CD4-positive, alpha-beta T cell treated with Interleukin-4 for 4 hours (primary cell): ENCODE data around the gene TBX6.

Experiments
- DNase-seq: peaks from one replicate; pipeline ENCODE4 v3.0.0-alpha.2; 2020

Gene TBX6

DNA sequence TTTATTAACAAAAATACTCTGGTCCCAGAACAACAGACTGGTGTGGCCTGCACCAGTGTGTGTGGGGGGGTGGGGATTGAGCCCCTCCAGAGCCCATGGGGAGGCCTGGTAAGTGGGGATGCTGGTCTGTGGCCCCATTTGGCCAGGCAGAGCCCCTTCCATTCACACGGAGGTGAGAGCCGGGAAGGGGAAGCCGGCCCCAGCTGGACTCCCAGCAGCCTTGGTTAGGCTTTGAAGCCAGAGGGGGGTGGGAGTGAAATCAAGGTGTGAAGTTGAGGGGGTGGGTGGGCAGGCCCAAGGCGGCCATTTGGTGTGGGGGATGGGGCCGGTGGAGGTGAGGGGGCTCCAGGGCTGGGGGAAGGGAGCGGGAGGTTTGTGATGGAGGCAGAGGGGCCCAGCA is 5.9 kb downstream of the TBX6 start:
- no peak for DNase-seq

DNA sequence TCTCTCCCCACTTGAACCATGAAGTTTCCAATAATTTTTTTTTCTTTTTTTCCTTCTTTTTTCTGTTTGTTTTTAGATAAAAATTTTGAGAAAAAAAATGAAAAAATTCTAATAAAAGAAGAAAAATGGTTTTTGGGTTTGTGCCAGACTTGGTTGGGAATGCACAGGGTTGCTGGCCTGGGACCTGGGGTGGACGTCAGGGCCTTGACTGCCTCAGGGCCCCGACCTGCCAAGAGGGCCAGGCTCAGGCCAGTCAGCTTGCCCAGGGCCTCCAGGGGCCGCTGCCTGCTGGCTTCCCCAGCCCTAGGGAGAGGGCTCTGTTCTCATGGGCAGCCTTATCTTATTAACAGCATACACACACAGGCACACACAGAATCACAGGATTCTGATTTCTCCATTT is 6.5 kb downstream of the TBX6 start:
- no peak for DNase-seq

DNA sequence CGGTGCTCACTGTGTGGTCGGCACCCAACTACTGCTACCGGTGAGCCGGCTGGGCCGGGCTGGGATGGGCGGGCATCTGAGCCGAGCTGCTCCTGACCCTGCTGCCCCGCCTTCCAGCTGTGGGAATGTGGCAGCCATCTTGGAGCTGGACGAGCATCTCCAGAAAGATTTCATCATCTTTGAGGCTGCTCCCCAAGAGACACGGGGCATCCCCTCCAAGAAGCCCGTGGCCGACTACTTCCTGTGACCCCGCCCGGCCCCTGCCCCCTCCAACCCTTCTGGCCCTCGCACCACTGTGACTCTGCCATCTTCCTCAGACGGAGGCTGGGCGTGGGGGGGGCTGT is 6.9 kb downstream of the TBX6 start:
- DNase-seq: no peak

DNA sequence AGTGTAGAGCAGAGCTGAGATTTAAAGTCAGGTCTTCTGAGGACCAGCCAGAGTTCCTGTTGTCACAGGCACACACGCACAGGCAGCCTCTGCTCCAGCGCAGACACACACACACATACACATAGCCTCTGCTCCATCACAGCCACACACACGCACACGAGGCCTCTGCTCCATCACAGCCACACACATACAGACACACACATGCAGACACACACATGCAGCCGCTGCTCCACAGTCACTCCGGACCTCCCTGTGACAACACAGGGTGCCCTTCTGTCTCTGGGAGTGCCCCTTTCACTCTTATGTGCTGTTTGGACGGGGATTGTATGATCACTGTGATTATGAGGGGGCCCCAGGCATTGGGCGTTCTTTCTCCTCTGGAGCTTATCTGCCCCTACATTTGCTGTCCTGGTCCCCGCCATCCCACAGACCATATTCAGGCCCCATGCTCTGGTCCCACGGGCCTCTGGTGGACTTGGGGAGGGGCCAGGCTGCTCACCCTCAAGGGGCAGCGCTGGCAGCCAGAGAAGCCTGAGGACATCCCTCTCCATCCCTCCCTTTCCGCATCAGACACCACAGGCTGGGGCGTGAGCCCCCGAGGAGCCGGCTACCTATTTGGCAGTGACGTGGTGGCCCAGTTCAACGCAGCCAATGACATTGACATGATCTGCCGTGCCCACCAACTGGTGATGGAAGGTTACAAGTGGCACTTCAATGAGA is 7.5 kb downstream of the TBX6 start:
- DNase-seq: no peak

DNA sequence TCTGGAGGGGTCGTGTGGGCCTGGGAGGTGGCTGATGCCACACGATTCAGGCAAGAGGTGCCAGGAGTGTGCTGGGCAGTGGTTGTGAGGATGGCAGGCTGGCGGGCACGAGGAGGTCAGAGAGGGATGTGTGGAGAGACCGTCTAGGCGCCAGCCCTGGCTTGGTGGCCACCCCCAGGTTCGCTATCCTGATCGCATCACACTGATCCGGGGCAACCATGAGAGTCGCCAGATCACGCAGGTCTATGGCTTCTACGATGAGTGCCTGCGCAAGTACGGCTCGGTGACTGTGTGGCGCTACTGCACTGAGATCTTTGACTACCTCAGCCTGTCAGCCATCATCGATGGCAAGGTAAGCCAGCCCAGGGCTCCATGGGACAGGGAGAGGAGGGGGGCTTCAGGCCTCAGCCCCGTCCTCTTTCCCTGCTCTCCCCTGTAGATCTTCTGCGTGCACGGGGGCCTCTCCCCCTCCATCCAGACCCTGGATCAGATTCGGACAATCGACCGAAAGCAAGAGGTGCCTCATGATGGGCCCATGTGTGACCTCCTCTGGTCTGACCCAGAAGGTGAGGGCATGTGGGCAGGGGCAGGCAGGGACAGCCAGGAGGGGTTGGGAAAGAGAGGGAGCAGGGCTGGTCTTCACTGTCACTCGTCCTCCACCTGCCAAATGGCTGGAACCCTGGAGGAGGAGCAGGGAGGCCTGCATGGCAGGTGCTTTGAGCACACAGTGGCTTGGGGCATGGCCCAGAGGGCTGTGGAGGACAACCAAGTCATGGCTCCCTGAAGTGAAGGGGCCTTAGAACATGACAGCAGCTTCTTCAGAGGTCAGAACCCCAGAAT is 8.3 kb downstream of the TBX6 start:
- no peak for DNase-seq

DNA sequence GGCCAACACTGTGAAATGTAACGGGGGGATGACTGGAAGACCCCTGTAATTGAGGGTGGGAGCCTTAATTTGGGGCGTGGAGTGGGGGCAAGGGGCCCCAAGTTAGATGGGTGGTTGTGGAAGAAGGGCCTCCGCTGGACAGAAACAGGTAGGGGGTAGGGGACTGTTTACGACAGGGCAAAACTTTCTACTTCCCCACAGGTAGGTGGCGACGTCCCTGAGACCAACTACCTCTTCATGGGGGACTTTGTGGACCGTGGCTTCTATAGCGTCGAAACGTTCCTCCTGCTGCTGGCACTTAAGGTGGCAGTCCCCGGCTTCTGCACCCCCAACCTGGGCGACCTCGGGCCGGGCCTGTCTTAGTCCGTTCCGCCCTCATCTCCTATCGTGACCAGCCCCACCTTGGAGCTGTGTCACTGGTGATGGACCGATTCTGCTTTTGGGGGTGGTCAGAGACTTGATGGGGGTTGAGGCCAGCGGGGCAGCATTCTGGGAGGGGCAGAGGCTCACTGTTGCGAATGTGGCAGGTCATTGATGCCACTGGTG is 9.1 kb downstream of the TBX6 start:
- no peak for DNase-seq

DNA sequence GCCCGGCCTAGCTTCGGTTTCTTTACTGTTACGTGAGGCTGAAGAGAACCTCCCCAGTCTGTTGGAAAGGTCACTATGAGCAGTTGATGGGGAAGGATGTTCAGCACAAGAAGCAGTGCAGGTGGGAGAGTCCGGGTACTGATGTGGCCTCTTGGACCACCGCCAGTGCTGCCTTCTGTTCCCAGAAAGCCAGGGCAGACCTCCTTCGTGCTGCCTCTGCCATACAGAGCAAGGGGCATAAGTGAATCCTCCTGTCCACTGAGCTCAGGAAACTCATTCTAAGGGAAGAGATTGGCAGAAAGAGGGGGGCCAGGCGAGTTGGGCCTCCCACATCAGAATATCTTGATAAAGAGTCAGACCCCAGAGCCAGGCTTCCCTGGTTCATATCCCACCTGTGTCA is 12.2 kb downstream of the TBX6 start:
- DNase-seq: no peak

DNA sequence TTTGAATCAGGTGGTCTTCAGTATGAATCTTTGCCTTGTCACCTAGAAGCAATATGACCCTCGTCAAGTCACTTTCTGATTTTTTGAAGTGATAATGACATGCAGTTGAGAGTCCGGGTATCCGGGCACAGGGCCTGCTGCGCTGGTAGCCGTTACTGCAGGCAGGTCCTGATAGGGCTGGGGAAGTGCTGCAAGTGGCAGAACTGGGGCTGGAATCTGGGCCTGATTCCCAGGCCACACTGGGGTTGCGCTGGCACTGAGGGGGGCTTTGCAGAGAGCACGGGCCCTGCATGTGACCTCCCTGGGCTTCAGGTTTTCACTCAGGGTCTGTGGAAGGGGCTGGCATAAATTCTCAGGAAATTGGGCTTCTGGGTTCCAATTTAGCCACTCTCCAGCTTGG is 13.0 kb downstream of the TBX6 start:
- DNase-seq: no peak

DNA sequence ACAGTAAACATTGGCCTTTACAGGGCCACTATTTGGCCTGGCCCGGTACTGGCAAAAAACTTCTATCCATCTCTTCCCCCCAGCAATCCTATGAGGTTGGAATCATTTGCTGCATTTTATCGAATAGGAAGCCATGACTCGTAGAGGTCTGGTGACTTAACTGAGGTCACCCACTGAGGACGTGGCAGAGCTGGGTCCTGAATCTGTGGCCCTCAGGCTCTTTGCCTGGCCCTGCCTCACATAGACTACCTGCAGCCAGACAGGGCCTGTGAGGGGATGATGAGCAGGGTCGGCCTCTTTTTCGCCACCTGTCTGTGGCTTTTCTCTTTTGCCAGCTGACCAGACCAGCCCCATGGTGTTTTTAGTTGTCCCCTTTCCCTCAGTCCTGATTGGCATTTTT is 14.1 kb downstream of the TBX6 start:
- DNase-seq: no peak

DNA sequence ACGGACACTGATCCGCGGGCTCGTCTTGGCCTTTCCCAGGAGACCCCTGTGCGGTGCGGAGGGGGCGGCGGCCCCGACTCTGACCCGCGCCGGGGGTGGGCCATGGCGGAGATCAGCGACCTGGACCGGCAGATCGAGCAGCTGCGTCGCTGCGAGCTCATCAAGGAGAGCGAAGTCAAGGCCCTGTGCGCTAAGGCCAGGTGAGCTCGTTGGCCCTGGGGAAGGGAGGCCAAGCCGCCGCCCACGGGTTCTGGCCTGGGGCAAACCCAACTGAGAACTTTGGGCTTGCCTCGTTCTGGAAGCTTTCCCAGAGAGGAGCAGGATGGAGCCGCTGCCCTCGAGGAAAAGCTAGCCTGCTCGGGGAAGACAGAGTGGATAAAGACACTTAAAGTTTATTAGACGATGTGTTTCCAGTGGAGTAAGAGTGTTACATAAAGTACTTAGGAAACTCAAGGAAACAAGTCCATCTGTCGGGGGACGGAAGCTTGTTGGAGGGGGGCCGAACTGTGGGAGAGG is 15.4 kb downstream of the TBX6 start:
- no peak for DNase-seq

DNA sequence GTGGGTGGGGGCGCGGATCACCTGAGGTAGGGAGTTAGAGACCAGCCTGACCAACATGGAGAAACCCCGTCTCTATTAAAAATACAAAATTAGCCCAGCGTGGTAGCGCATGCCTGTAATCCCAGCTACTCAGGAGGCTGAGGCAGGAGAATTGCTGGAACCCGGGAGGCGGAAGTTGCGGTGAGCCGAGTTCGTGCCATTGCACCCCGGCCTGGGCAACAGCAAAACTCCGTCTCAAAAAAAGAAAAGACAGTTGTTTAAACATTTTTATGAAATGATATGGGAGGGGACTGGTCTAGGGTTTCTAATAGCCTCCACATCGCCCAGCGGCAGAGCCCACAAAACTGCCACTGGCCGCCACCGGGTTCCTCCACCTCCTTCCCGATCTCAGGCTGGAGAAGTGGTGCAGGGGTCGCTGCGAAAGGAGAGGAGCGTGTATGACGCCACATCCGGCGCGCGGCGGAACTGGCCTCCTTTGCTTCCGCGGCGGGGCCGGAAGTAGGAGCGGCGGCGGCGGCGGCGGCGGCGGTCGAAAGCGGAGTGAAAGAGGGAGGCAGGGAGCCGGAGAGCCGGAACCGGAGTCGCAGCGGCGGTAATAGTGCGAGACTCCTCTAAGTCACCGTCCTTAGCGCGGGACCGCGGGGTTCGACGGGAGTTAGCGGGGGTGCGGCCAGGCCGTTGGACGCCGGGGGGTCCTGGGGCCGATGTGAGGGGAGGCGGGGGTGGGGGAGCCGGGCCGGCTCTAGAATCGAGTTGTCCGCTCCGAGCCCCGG is 16.0 kb downstream of the TBX6 start, which contains the start of gene PPP4C:
TSS of gene PPP4C (plus strand) at position 492 of the 773 bp plus-strand sequence. CDS start 384 bp downstream, outside the sequence.
- DNase-seq: peak; percentile 80

DNA sequence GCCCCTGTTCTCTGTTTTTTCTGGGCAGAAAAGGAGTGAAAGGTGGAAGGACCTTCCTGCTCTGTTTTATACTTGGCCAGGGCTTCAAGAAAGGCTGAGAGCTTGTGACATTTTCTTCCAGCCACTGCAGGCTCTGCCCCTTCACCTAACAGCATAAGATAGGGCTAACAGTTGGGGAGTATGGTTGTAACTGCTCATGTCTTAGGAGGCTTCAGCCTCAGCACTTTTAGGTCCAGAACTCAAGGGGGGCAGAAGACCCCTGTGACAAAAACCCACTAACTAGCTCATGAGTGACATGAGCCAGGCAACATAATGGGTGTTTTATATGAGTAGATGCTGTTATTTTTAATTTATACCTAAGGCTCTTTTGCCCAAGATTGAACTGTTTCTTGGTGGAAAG is 21.2 kb downstream of the TBX6 start:
- DNase-seq: no peak

DNA sequence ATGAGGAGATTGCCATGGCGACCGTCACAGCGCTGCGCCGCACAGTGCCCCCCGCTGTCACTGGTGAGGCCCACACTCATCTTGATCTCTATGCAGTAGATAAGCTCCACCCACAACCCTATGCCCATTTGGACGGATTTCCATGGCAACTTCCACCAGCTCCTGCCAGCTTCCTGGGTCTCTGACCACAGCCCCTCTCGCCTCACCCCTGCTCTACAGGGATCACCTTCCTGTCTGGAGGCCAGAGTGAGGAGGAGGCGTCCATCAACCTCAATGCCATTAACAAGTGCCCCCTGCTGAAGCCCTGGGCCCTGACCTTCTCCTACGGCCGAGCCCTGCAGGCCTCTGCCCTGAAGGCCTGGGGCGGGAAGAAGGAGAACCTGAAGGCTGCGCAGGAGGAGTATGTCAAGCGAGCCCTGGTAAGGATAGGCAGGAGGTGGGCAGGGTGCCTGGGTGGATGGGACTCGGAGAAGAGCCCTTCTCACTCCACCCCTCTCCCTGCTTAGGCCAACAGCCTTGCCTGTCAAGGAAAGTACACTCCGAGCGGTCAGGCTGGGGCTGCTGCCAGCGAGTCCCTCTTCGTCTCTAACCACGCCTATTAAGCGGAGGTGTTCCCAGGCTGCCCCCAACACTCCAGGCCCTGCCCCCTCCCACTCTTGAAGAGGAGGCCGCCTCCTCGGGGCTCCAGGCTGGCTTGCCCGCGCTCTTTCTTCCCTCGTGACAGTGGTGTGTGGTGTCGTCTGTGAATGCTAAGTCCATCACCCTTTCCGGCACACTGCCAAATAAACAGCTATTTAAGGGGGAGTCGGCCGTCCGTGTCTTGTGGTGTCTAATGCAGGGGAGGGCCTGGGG is 21.9 kb downstream of the TBX6 start:
- DNase-seq: no peak

DNA sequence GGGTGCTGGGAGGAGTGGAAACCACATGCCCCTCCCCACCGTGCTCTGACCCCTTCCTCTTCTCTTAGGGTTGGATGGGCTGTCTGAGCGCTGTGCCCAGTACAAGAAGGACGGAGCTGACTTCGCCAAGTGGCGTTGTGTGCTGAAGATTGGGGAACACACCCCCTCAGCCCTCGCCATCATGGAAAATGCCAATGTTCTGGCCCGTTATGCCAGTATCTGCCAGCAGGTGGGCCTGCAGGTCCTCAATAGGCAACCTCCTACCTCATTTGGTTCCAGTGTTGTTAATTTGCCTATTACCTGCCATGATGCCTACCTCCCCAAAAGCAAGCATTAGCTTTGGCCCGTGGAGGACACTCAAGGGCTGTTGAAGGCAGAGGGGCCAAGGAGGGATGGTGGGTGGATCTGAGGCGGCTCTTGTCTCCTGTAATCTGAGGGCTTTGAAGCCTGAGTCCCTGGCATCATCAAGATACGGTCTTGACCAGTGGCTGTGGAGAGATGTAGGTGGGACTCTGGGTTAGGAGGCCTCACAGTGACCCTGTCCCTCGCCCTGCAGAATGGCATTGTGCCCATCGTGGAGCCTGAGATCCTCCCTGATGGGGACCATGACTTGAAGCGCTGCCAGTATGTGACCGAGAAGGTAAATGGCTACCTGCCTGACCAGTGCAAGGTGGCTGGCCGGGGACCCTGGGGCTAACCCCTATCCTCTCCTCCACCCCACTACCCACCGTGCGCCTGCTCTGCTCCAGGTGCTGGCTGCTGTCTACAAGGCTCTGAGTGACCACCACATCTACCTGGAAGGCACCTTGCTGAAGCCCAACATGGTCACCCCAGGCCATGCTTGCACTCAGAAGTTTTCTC is 22.7 kb downstream of the TBX6 start:
- peak; percentile 52 for DNase-seq

DNA sequence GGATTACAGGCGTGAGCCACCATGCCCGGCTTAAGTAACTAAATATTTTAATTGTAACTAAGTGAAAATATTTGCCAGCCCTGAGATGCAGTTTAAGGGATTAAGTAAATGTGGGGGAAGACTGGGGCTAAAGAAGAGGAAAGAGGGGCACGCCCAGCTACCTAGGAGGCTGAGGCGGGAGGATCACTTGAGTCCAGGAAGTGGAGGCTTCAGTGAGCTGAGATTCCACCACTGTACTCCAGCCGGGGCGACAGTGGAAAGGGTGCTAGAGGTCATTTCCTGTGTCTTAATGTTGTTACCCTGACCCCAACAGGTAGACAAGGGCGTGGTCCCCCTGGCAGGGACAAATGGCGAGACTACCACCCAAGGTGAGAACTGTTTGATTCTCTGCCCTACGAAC is 23.4 kb downstream of the TBX6 start:
- no peak for DNase-seq

DNA sequence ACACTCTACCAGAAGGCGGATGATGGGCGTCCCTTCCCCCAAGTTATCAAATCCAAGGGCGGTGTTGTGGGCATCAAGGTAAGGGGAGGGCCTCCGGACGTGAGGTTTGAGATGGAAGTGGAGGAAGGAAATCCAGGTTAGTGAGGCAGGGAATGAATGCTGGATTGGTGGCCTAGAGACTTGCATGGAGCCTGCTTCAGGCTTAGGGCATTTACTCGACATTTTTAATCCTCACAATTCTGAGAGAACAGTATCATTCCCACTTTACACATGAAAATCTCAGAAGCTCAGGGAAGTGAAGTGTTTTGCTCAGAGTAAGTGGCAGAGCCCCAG is 24.2 kb downstream of the TBX6 start:
- DNase-seq: no peak

DNA sequence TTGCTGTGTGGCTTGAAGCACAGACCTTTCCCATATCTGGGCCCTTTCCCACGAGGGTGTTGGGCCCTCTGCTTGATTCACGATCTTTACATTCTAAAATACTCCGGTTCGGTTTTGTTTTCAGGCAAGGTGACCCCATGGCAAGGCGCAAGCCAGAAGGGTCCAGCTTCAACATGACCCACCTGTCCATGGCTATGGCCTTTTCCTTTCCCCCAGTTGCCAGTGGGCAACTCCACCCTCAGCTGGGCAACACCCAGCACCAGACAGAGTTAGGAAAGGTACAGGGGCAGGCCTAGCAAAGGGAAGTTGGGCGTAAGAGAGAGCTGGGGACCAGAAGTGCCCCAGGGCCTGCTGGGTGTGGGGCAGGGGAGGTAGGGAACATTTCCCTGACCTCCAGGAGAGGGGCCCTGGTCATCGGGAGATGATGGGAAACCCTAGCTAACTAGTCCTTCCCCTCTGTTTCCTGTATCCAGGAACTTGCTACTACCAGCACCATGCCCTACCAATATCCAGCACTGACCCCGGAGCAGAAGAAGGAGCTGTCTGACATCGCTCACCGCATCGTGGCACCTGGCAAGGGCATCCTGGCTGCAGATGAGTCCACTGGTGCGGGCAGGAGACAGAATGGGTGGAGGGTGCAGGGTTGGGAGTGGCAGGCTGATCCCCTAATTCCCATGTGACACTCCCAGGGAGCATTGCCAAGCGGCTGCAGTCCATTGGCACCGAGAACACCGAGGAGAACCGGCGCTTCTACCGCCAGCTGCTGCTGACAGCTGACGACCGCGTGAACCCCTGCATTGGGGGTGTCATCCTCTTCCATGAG is 24.8 kb downstream of the TBX6 start:
- DNase-seq: no peak

DNA sequence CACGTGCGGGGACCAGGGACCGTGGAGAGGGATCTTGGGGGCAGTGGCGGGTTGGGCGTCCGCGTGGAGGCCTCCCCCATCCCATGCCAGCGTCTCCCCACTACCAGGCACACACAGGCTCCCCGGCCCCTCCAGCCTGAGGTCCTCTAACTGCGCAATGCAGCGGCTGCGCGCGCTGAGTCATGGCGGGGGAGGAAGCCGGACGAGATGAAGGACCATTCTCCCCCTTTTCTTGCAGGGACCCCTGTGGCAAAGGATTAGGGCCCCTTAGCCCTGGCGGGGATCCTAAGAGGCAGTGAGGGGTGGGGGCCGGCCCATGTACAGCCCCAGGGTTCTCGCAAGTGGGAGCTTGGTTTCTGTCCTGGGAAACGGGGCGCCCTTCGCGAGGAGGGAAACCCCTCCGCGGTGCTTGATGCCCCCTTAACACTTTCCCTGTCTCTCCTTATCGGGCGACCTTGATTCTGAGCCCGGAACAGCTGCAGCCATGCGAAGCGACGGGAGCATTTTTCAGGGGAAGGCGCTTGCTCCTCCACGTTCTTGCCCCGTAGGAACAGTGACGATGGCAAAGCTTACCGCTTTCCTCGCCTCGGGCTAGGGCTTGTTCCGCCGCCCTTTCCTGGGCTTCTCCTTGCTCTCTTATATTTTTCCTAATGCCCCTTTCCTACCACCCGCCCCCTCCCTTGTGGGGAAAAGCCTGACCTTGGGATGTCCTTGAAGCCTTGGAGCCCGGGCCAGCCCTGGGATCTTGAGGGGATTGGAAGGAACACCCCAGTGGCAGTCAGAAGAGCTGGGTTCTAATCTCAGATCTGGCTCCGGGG is 25.6 kb downstream of the TBX6 start:
- DNase-seq: no peak
